Measurements from ENCODE around the gene CNOT4.

DNA sequence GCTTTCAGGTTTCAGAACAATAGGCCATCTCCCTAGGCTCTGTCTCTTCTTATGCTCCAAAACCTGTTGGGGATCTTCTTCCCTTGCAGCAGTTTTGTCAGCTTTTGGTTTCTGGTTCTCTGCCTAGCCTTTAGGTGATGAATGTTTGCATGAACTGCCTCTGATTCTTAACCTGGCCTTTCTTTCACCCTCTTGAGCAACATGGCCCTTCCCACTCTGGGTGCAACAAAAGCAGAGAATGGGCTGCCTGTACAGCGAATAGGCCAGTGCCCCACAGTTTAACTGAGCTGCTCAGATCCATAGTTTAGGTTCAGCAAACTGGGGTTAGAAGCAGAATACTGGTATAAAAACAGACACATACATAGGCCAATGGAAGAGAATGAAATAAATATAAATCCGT, 29.7 kb upstream of the CNOT4 start:
- TF ChIP-seq, protein P1, sequence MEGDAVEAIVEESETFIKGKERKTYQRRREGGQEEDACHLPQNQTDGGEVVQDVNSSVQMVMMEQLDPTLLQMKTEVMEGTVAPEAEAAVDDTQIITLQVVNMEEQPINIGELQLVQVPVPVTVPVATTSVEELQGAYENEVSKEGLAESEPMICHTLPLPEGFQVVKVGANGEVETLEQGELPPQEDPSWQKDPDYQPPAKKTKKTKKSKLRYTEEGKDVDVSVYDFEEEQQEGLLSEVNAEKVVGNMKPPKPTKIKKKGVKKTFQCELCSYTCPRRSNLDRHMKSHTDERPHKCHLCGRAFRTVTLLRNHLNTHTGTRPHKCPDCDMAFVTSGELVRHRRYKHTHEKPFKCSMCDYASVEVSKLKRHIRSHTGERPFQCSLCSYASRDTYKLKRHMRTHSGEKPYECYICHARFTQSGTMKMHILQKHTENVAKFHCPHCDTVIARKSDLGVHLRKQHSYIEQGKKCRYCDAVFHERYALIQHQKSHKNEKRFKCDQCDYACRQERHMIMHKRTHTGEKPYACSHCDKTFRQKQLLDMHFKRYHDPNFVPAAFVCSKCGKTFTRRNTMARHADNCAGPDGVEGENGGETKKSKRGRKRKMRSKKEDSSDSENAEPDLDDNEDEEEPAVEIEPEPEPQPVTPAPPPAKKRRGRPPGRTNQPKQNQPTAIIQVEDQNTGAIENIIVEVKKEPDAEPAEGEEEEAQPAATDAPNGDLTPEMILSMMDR (IDR thresholded peaks at IDR 0.05) = no peak
- TF ChIP-seq POLR2A (IDR thresholded peaks at IDR 0.05) (no peak), POLR2AphosphoS5 (IDR thresholded peaks at IDR 0.05) (no peak)

All from prostate gland (tissue), 2 donors.